Muscle of leg (tissue), 11 donors: ENCODE results near the gene FAM114A1. TPM values are rescaled to one million over a fixed set of nuclear protein-coding genes. Genes with fewer than 3 reads are reported as not detected.
"Not testable (repeated sequence)": the region's sequence is repeated elsewhere in the genome, so short reads cannot be mapped to it uniquely, and the experiment has no call there.

ENCODE experiments used
- DNase-seq: peaks from one replicate; pipeline ENCODE4 v3.0.0; 2013
- H3K27ac ChIP-seq: one replicate; pipeline ENCODE4 v1.5.1; 2013; ENCODE audit warnings: mild to moderate bottlenecking, low read length, control low read depth
- H3K27me3 ChIP-seq: one replicate; pipeline ENCODE4 v1.6.1; 2013; ENCODE audit warnings: low read length; ENCODE audit not compliant: control insufficient read depth, insufficient read depth
- H3K36me3 ChIP-seq: one replicate; pipeline ENCODE4 v1.6.1; 2013; ENCODE audit warnings: low read length; ENCODE audit not compliant: control insufficient read depth, insufficient read depth
- H3K4me1 ChIP-seq: one replicate; pipeline ENCODE4 v1.6.1; 2013; ENCODE audit warnings: low read length; ENCODE audit not compliant: control insufficient read depth, insufficient read depth
- H3K4me3 ChIP-seq: one replicate; pipeline ENCODE4 v1.5.1; 2013; ENCODE audit warnings: low read length, control low read depth
- H3K9me3 ChIP-seq: replicated peaks from 2 replicates; pipeline ENCODE4 v1.6.1; 2013; ENCODE audit warnings: low read depth, low read length; ENCODE audit not compliant: control insufficient read depth
- WGBS: methylation state at CpG from one replicate; pipeline ENCODE4 v1.1.5; 2013; ENCODE audit warnings: missing lambda C conversion rate; ENCODE audit not compliant: insufficient coverage; 5-methylcytosine and 5-hydroxymethylcytosine counted together
- polyA plus RNA-seq, 8 donors: library from polyadenylated mRNA; unstranded; fragments of 120-200 nt; gene quantifications; one replicate each; pipeline versions ENCODE4 v1.2.1 to v1.2.3, GENCODE V29; 2013; ENCODE audit warnings: inconsistent platforms in 1 of 8, low replicate concordance in 1 of 8; ENCODE audit not compliant: insufficient read length in 8 of 8, insufficient read depth in 1 of 8
- total RNA-seq: library from RNA; stranded (reverse); fragments of 120-200 nt; gene quantifications from one replicate; pipeline ENCODE4 v1.2.4, GENCODE V29; 2013

Gene FAM114A1
- total and polyA plus RNA-seq, 9 donors: 44.9 to 77.9 (median 54.2) TPM

- DNase-seq: no peak
- H3K36me3 ChIP-seq: peaks cover 72% of the 10 kb centered on the region
- WGBS: 84% methylated on average over 6 of the region's 6 CpGs
Measured at GRCh38 chr4:38926896-38927295, 59.3 kb downstream of the FAM114A1 start.

GRCh38 chr4:38928568-38928967 is 61.0 kb downstream of the FAM114A1 start:
- H3K27me3 ChIP-seq: no peaks in the 10 kb centered on the region
- H3K27ac ChIP-seq: no peak overlapping the region
- no peaks in the 10 kb centered on the region for H3K9me3 ChIP-seq
- H3K36me3 ChIP-seq: peaks cover 68% of the 10 kb centered on the region
- H3K4me3 ChIP-seq: no peak overlapping the region
- no peak for DNase-seq
- 80% methylated on average over 3 of the region's 3 CpGs for WGBS
- peaks cover 3% of the 10 kb centered on the region for H3K4me1 ChIP-seq

More at GRCh38 chr4:38926896-38927295, 59.3 kb downstream of the FAM114A1 start:
- Histone ChIP-seq H3K4me3 (no peak overlapping the region), H3K4me1 (peaks cover 3% of the 10 kb centered on the region), H3K27ac (no peak overlapping the region), H3K9me3 (no peaks in the 10 kb centered on the region), H3K27me3 (no peaks in the 10 kb centered on the region)

- 83% methylated on average over 4 of the region's 9 CpGs for WGBS
- Histone ChIP-seq H3K36me3 (peaks cover 66% of the 10 kb centered on the region), H3K4me1 (peaks cover 3% of the 10 kb centered on the region), H3K9me3 (no peaks in the 10 kb centered on the region), H3K27me3 (no peaks in the 10 kb centered on the region), H3K27ac (no peak overlapping the region), H3K4me3 (no peak overlapping the region)
- no peak for DNase-seq
Measured at GRCh38 chr4:38928974-38929373, 61.4 kb downstream of the FAM114A1 start.

DNA sequence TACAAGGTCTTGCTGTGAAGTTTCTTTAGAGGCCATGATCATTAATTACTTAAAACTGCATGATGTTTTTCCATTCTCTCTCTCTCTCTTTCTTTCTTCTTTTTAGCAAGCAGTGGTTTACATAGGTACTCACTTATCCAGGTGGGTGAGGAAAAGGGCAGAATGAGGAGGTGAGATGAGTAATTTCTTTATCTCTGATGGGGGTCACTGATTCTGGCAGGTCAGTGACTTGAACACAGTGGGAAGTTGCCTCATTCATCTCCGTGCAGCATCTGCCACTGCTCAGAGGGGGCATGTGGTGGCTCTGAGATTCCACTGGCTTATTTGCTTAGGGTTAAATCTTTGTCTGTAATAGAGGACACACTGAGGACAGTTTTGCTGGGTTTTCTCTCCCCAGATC is 62.6 kb downstream of the FAM114A1 start:
- H3K9me3 ChIP-seq: no peaks in the 10 kb centered on the region
- H3K4me3 ChIP-seq: no peak overlapping the region
- peaks cover 68% of the 10 kb centered on the region for H3K36me3 ChIP-seq
- DNase-seq: no peak
- no peak overlapping the region for H3K27ac ChIP-seq
- WGBS: no CpG with 5 or more reads among the region's 1 CpG
- H3K4me1 ChIP-seq: peaks cover 3% of the 10 kb centered on the region
- H3K27me3 ChIP-seq: no peaks in the 10 kb centered on the region

GRCh38 chr4:38930707-38931106 is 63.1 kb downstream of the FAM114A1 start:
- Histone ChIP-seq H3K27ac (no peak overlapping the region), H3K36me3 (peaks cover 71% of the 10 kb centered on the region), H3K27me3 (no peaks in the 10 kb centered on the region), H3K4me3 (no peak overlapping the region), H3K4me1 (peaks cover 3% of the 10 kb centered on the region), H3K9me3 (no peaks in the 10 kb centered on the region)
- no CpG with 5 or more reads among the region's 6 CpGs for WGBS
- DNase-seq: no peak

GRCh38 chr4:38931125-38931524 is 63.5 kb downstream of the FAM114A1 start:
- no peaks in the 10 kb centered on the region for H3K27me3 ChIP-seq
- no peak overlapping the region for H3K4me3 ChIP-seq
- WGBS: 89% methylated on average over 3 of the region's 5 CpGs
- no peaks in the 10 kb centered on the region for H3K9me3 ChIP-seq
- H3K27ac ChIP-seq: no peak overlapping the region
- peaks cover 72% of the 10 kb centered on the region for H3K36me3 ChIP-seq
- DNase-seq: no peak
- peaks cover 1% of the 10 kb centered on the region for H3K4me1 ChIP-seq

GRCh38 chr4:38935391-38936073 is 67.9 kb downstream of the FAM114A1 start:
- no CpG with 5 or more reads among the region's 5 CpGs for WGBS
- H3K36me3 ChIP-seq: peaks cover 61% of the 10 kb centered on the region

DNA sequence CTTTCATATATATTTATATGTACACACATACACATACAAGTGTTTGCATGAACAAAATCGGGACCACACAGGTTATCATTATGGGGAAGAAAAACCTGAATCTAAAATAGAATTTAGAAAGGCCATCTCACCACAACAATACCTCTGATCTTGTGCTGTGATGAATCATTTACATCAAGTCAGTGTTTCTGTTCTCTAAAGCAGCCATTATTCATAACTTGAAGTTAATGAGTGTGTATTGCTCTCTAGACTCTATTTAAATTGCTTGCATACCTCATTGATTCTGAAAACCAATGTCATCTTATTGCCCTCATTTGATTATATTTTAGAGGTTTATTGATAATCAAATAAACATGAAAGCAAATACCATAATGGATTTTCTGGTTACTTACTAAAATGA is 71.6 kb downstream of the FAM114A1 start:
- no peaks in the 10 kb centered on the region for H3K9me3 ChIP-seq
- whole genome bisulfite sequencing: no CpG with 5 or more reads among the region's 1 CpG
- no peaks in the 10 kb centered on the region for H3K27me3 ChIP-seq
- peaks cover 54% of the 10 kb centered on the region for H3K36me3 ChIP-seq
- no peak overlapping the region for H3K4me3 ChIP-seq
- H3K4me1 ChIP-seq: peaks cover 11% of the 10 kb centered on the region
- H3K27ac ChIP-seq: no peak overlapping the region
- DNase-seq: no peak

More at GRCh38 chr4:38935391-38936073, 67.9 kb downstream of the FAM114A1 start:
- Histone ChIP-seq H3K4me3 (no peak overlapping the region), H3K4me1 (no peaks in the 10 kb centered on the region), H3K27me3 (no peaks in the 10 kb centered on the region), H3K27ac (no peak overlapping the region), H3K9me3 (no peaks in the 10 kb centered on the region)
- DNase-seq: no peak

GRCh38 chr4:38940476-38940875 is 72.9 kb downstream of the FAM114A1 start:
- WGBS: 91% methylated on average over 3 of the region's 3 CpGs
- Histone ChIP-seq H3K36me3 (peaks cover 58% of the 10 kb centered on the region), H3K27ac (no peak overlapping the region)

GRCh38 chr4:38941906-38942305 is 74.3 kb downstream of the FAM114A1 start:
- DNase-seq, H3K4me3 ChIP-seq, H3K9me3 ChIP-seq, H3K27me3 ChIP-seq: not testable (repeated sequence)
- H3K36me3 ChIP-seq: peaks cover 48% of the 10 kb centered on the region
- WGBS: no CpG with 5 or more reads among the region's 3 CpGs
- H3K27ac ChIP-seq: peak overlapping the region; percentile 83
- peaks cover 15% of the 10 kb centered on the region for H3K4me1 ChIP-seq

More at GRCh38 chr4:38940476-38940875, 72.9 kb downstream of the FAM114A1 start:
- H3K9me3 ChIP-seq: no peaks in the 10 kb centered on the region
- peaks cover 14% of the 10 kb centered on the region for H3K4me1 ChIP-seq
- no peaks in the 10 kb centered on the region for H3K27me3 ChIP-seq
- H3K4me3 ChIP-seq: no peak overlapping the region
- no peak for DNase-seq
